CD14-positive monocyte (primary cell): ENCODE measurements around the gene CHN2. TPM values are rescaled to one million over a fixed set of nuclear protein-coding genes. Genes with fewer than 3 reads are reported as not detected.

Experiments used
- DNase-seq, 3 donors: peaks; one replicate each; pipeline ENCODE4 v3.0.0-alpha.2; 2011 to 2022
- H2AFZ ChIP-seq: 2 replicates; pipeline ENCODE4 v1.6.0; 2012; ENCODE audit warnings: mild to moderate bottlenecking, low read depth, low read length, inconsistent platforms; ENCODE audit not compliant: insufficient read depth, poor library complexity, severe bottlenecking
- H3K27ac ChIP-seq, 2 donors: 1 replicate in 1 of 2; 2 replicates in 1 of 2; pipeline ENCODE4 v1.5.1; 2012 to 2013; ENCODE audit warnings: low read length in 2 of 2, control low read depth in 1 of 2, inconsistent platforms in 1 of 2, low read depth in 1 of 2, mild to moderate bottlenecking in 1 of 2
- H3K27me3 ChIP-seq, 2 donors: one replicate each; pipeline versions ENCODE4 v1.6.0 to v1.6.1; 2011 to 2013; ENCODE audit warnings: low read length in 2 of 2; ENCODE audit not compliant: control insufficient read depth in 2 of 2, insufficient read depth in 2 of 2
- H3K36me3 ChIP-seq, 2 donors: replicated peaks in 1 of 2; 1 replicate in 1 of 2; 2 replicates in 1 of 2; pipeline versions ENCODE4 v1.5.1 to v1.6.1; 2012 to 2013; ENCODE audit warnings: low read length in 2 of 2, control low read depth in 1 of 2, inconsistent platforms in 1 of 2, mild to moderate bottlenecking in 1 of 2; ENCODE audit not compliant: insufficient read depth in 2 of 2, control insufficient read depth in 1 of 2
- H3K4me1 ChIP-seq, 2 donors: 1 replicate in 1 of 2; 2 replicates in 1 of 2; pipeline versions ENCODE4 v1.5.1 to v1.6.1; 2012 to 2013; ENCODE audit warnings: low read length in 2 of 2, control low read depth in 1 of 2, inconsistent platforms in 1 of 2, mild to moderate bottlenecking in 1 of 2, moderate library complexity in 1 of 2; ENCODE audit not compliant: insufficient read depth in 2 of 2, control insufficient read depth in 1 of 2
- H3K4me2 ChIP-seq: replicated peaks from 2 replicates; pipeline ENCODE3; 2012; ENCODE audit warnings: low read length, moderate library complexity, mild to moderate bottlenecking; ENCODE audit not compliant: poor library complexity, severe bottlenecking; ENCODE audit errors: extremely low read depth
- H3K4me3 ChIP-seq, 3 experiments: fragments of 200-600 bp in 1 of 3; sonication (generic) in 1 of 3; replicated peaks in 1 of 3; 1 replicate in 2 of 3; 2 replicates in 1 of 3; pipeline ENCODE4 v1.5.1; 2011 to 2013; ENCODE audit warnings: low read length in 3 of 3, mild to moderate bottlenecking in 3 of 3, control low read depth in 2 of 3, low read depth in 2 of 3, inconsistent platforms in 1 of 3, moderate library complexity in 1 of 3
- H3K79me2 ChIP-seq: 2 replicates; pipeline ENCODE4 v1.6.0; 2012; ENCODE audit warnings: mild to moderate bottlenecking, control low read depth, inconsistent platforms, low read length, moderate library complexity; ENCODE audit not compliant: insufficient read depth
- H3K9ac ChIP-seq: 2 replicates; pipeline ENCODE4 v1.6.0; 2017; ENCODE audit warnings: low read length, mild to moderate bottlenecking; ENCODE audit not compliant: insufficient read depth, poor library complexity, severe bottlenecking
- H3K9me3 ChIP-seq, 2 donors: replicated peaks in 1 of 2; 1 replicate in 1 of 2; 2 replicates in 1 of 2; pipeline versions ENCODE4 v1.5.1 to v1.6.1; 2012 to 2013; ENCODE audit warnings: low read length in 2 of 2, control low read depth in 1 of 2; ENCODE audit not compliant: control insufficient read depth in 1 of 2, insufficient read depth in 1 of 2
- H4K20me1 ChIP-seq: 2 replicates; pipeline ENCODE4 v1.6.0; 2012; ENCODE audit warnings: mild to moderate bottlenecking, low read length, control low read depth, moderate library complexity; ENCODE audit not compliant: insufficient read depth
- H3K27ac Mint-ChIP-seq, 7 donors: one replicate each; pipeline ENCODE4 v1.8.0; 2020; ENCODE audit warnings: mild to moderate bottlenecking in 7 of 7, mixed read lengths in 7 of 7, moderate library complexity in 6 of 7, inconsistent platforms in 2 of 7
- H3K27me3 Mint-ChIP-seq, 3 donors: one replicate each; pipeline ENCODE4 v1.8.0; 2021 to 2022; ENCODE audit warnings: low read depth in 3 of 3, mild to moderate bottlenecking in 3 of 3, mixed read lengths in 3 of 3, moderate library complexity in 3 of 3, inconsistent platforms in 1 of 3
- H3K36me3 Mint-ChIP-seq, 2 donors: one replicate each; pipeline ENCODE4 v1.8.0; 2020; ENCODE audit warnings: mixed read lengths in 2 of 2, inconsistent platforms in 1 of 2, mild to moderate bottlenecking in 1 of 2
- H3K4me1 Mint-ChIP-seq: one replicate; pipeline ENCODE4 v1.8.0; 2020; ENCODE audit warnings: mild to moderate bottlenecking, mixed read lengths
- H3K4me3 Mint-ChIP-seq, 2 donors: one replicate each; pipeline ENCODE4 v1.8.0; 2020; ENCODE audit warnings: mild to moderate bottlenecking in 2 of 2, mixed read lengths in 2 of 2, moderate library complexity in 1 of 2
- H3K9me3 Mint-ChIP-seq, 7 donors: one replicate each; pipeline ENCODE4 v1.8.0; 2020 to 2022; ENCODE audit warnings: mixed read lengths in 7 of 7, mild to moderate bottlenecking in 6 of 7, moderate library complexity in 6 of 7, inconsistent platforms in 2 of 7
- CTCF ChIP-seq: fragments of 200-600 bp; IDR thresholded peaks from one replicate; pipeline ENCODE4 v1.8.0; 2022; ENCODE audit warnings: antibody characterized with exemption, mild to moderate bottlenecking
- WGBS: methylation state at CpG from one replicate; pipeline ENCODE4 v1.1.5; 2013; ENCODE audit warnings: missing lambda C conversion rate; ENCODE audit not compliant: insufficient coverage; 5-methylcytosine and 5-hydroxymethylcytosine counted together
- intact Hi-C, 2 donors: fragments of 100-400 bp; cut with micrococcal nuclease; formaldehyde crosslinking; loops; one replicate each; pipeline versions ENCODE4 v1.15.0 to v1.15.1; 2023
- polyA plus RNA-seq, 3 donors: library from polyadenylated mRNA; depleted of rRNA in 1 of 3; unstranded in 2 of 3; stranded (reverse) in 1 of 3; fragments of 300-500 nt in 2 of 3; fragments of >200 nt in 1 of 3; fragmentation: Illumina TruSeq in 2 of 3; gene quantifications; 1 replicate in 2 of 3; 2 replicates in 1 of 3; pipeline ENCODE4 v1.2.3, GENCODE V29; 2012 to 2021

CHN2 gene
- polyA plus RNA-seq, 3 donors: 26.6 to 66.5 (median 44.8) TPM

- no peak overlapping the region for H3K4me2 ChIP-seq
- Mint-ChIP-seq H3K27ac (no peak overlapping the region), H3K4me3 (no peak overlapping the region), H3K4me1 (no peaks in the 10 kb centered on the region), H3K36me3 (peaks cover 14 to 20% of the 10 kb centered on the region in 2 donors), H3K9me3 (peaks cover 0 to 3% (median 0%) of the 10 kb centered on the region in 7 donors), H3K27me3 (no peaks in the 10 kb centered on the region)
- H3K4me1 ChIP-seq: no peaks in the 10 kb centered on the region
- TF ChIP-seq CTCF: no peak
- H3K27ac ChIP-seq: no peak overlapping the region
- H3K4me3 ChIP-seq: no peak overlapping the region
- H3K9me3 ChIP-seq: no peaks in the 10 kb centered on the region
- no peaks in the 10 kb centered on the region for H3K36me3 ChIP-seq
- DNase-seq: no peak
- no peak overlapping the region for H2AFZ ChIP-seq
- no peaks in the 10 kb centered on the region for H3K79me2 ChIP-seq
- 100% methylated on average over 5 of the region's 6 CpGs for WGBS
- H3K27me3 ChIP-seq: no peaks in the 10 kb centered on the region
- no peak overlapping the region for H3K9ac ChIP-seq
- intact Hi-C loops: no loop called here
- H4K20me1 ChIP-seq: no peaks in the 10 kb centered on the region
These were observed 251.2 kb downstream of the CHN2 start for GRCh38 chr7:29445736-29446135.

GRCh38 chr7:29447828-29448227 is 253.3 kb downstream of the CHN2 start:
- TF ChIP-seq CTCF: no peak
- Mint-ChIP-seq H3K27ac (no peak overlapping the region), H3K27me3 (no peaks in the 10 kb centered on the region), H3K36me3 (peaks cover 11 to 22% of the 10 kb centered on the region in 2 donors), H3K4me3 (no peak overlapping the region), H3K4me1 (no peaks in the 10 kb centered on the region), H3K9me3 (peaks cover 0 to 2% (median 0%) of the 10 kb centered on the region in 7 donors)
- DNase-seq: no peak
- no peak overlapping the region for H3K4me2 ChIP-seq
- no peaks in the 10 kb centered on the region for H3K36me3 ChIP-seq
- H3K27ac ChIP-seq: no peak overlapping the region
- no peaks in the 10 kb centered on the region for H3K27me3 ChIP-seq
- no peaks in the 10 kb centered on the region for H3K4me1 ChIP-seq
- no peaks in the 10 kb centered on the region for H3K9me3 ChIP-seq
- H3K4me3 ChIP-seq: no peak overlapping the region
- no peak overlapping the region for H2AFZ ChIP-seq
- no peaks in the 10 kb centered on the region for H3K79me2 ChIP-seq
- no peak overlapping the region for H3K9ac ChIP-seq
- no CpG with 5 or more reads among the region's 3 CpGs for WGBS
- intact Hi-C loops: no loop called here
- H4K20me1 ChIP-seq: no peaks in the 10 kb centered on the region
